GM12872 (cell line): ENCODE measurements around the gene CASP2.

Experiments used
- TF ChIP-seq, protein P1 (sequence below): IDR thresholded peaks from 3 replicates; pipeline ENCODE4 v1.5.1; 2011; ENCODE audit warnings: low read depth, mild to moderate bottlenecking, low read length, moderate library complexity; ENCODE audit not compliant: insufficient read depth

The CASP2 gene

DNA sequence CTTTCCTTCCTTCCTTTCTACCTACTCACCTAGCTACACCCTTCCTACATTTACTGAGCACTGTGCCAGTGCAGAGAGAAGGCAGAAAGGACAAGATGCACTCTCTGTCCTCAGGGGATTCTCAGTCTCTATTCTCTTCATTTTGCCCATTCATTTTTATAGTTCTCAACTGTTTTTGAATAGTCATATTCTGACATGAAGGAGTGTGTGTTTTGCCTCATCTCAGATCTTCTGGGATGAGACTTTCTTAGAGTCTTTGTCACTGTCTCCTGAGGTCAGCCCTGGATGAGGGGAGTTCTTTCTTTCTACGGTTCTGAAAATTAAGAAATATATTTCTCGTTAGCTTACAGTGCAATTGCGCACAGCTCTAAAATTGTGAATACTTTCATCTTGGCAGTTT lies 49.1 kb downstream of the CASP2 start:
- TF ChIP-seq, protein P1, sequence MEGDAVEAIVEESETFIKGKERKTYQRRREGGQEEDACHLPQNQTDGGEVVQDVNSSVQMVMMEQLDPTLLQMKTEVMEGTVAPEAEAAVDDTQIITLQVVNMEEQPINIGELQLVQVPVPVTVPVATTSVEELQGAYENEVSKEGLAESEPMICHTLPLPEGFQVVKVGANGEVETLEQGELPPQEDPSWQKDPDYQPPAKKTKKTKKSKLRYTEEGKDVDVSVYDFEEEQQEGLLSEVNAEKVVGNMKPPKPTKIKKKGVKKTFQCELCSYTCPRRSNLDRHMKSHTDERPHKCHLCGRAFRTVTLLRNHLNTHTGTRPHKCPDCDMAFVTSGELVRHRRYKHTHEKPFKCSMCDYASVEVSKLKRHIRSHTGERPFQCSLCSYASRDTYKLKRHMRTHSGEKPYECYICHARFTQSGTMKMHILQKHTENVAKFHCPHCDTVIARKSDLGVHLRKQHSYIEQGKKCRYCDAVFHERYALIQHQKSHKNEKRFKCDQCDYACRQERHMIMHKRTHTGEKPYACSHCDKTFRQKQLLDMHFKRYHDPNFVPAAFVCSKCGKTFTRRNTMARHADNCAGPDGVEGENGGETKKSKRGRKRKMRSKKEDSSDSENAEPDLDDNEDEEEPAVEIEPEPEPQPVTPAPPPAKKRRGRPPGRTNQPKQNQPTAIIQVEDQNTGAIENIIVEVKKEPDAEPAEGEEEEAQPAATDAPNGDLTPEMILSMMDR = no peak

DNA sequence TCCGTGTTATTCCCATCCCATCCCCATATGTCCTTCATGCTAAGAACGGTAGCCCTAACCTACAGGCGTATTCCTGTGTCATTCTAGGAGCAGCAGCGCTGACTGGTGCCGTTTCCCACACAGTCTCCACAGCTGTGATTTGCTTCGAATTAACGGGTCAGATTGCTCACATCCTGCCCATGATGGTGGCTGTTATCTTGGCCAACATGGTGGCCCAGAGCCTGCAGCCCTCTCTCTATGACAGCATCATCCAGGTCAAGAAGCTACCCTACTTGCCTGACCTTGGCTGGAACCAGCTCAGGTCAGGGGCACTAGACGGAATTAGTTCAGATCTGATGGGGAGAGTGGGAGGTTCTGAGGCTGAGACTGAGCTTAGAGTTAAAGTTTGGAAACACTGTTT lies 53.7 kb downstream of the CASP2 start:
- TF ChIP-seq, protein P1 = no peak

DNA sequence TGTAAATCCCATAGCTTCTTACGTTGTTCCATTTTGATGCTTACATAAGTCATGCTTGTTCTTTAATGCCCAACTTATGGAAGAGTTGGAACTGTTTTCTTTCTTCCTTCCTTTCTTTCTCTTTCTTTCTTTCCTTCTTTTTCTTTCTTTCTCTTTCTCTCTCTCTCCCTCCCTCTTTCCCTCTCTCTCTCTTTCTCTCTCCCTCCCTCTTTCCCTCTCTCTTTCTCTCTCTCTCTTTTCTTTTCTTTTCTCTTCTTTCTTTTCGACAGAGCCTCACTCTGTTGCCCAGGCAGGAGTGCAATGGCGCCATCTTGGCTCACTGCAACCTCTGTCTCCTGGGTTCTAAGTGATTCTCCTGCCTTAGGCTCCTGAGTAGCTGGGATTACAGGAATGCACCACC lies 55.4 kb downstream of the CASP2 start:
- TF ChIP-seq, protein P1 = no peak

DNA sequence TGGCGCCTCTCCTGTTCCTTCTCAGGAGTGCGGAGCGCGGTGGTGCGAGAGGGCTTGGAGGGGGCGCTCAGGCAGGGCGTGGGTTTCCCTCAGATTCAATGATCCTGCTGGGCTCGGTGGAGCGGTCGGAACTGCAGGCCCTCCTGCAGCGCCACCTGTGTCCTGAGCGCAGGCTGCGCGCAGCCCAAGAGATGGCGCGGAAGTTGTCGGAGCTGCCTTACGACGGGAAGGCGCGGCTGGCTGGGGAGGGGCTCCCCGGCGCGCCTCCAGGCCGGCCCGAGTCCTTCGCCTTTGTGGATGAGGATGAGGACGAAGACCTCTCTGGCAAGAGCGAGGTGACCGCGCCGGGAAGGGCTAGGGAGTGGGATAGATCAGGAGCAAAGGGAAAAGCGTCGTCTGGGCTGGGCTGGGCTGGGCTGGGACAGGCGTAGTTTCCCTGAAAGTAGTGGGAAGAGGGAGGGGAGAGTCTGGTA lies 57.3 kb downstream of the CASP2 start:
- TF ChIP-seq, protein P1 = peak; percentile 51; the same call in 2 of the 3 replicates

DNA sequence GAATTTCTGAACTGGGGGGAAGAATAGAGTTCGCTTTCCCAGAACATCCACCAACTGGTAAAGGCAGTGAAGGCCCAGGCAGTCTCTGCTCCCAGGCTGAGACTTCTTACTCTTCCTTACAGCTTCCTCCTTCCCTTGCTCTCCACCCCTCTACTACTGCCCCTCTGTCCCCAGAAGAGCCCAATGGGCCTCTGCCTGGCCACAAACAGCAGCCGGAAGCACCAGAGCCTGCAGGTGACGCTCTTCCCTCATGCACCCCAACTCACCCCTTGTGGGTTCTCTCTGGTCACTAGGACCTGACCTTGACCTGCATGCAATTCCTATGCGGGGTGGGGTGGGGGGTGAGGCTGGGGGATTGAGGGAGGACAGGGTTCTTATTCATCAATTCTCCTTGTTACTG lies 57.9 kb downstream of the CASP2 start:
- TF ChIP-seq, protein P1 = no peak

DNA sequence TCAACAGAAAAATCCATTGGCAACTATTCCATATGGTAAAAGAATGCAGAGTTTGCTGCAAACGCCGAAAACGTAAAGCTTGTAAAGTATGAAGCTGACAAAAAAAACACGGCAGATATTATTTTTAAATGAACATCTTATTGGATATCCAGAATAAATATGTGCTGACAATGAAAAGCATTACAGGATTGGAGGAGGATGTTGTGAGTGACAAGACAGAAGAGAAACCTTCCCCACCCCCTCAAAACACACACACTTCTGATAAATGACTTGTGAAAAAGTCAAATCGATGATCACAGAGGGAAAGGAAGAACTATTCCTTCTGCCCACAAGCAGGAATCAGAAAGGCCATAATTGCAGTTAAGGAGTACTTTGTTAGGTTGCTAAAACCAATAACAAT lies 59.8 kb downstream of the CASP2 start:
- TF ChIP-seq, protein P1 = no peak

DNA sequence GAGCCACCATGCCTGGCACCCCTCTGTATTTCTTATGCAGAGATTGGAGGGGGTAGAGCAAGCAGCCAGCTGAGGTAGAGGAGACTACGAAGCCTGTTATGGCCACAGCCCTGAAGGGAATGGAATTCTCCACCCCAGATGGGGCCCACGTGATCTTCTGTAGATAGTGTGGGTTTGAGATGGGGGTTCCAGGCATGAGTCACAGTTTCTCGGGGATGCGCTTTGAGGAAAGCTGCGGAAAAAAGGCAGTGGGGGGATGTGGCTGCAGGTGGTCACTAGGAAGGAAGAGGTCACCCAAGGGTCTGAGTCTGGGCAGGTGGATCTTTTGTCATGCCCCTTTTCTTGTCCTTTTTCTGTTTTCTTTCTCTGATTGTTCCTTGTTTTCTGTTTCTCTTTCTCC lies 62.9 kb downstream of the CASP2 start:
- TF ChIP-seq, protein P1 = no peak

DNA sequence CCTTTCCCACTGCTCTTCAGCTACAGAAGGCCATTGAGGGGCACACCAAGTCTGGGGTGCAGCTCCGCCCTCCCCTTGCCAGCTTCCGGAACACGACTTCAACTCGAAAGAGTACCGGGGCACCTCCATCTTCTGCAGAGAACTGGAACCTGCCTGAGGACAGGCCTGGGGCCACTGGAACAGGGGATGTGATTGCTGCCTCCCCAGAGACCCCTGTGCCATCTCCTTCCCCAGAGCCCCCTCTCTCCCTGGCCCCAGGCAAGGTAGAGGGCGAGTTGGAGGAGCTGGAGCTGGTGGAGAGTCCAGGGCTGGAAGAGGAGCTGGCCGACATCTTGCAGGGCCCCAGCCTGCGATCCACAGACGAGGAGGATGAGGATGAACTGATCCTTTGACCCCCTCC lies 63.4 kb downstream of the CASP2 start:
- TF ChIP-seq, protein P1 = no peak
